A549 (cell line): ENCODE data around the gene SLC26A1. TPM values are rescaled to one million over a fixed set of nuclear protein-coding genes. Genes with fewer than 3 reads are reported as not detected.

Source experiments
- ATAC-seq, 2 experiments: fragments of 200-7000 bp in 1 of 2; fragments of >200 bp in 1 of 2; cut with Nextera tagmentation in 1 of 2; cut with Tn5 transposase in 1 of 2; 3 replicates each; pipeline versions ENCODE4 v1.8.0 to v1.9.1; 2018 to 2020; ENCODE audit warnings: mild to moderate bottlenecking in 1 of 2, moderate library complexity in 1 of 2
- CTCF ChIA-PET: fragments of 300-600 bp; sonication (Branson Sonifier 250); formaldehyde crosslinking; extraction: SDS; loops from one replicate; lab custom pipeline; 2021; ENCODE audit warnings: antibody characterized with exemption, inconsistent platforms; lab: Yijun Ruan, JAX
- POLR2A ChIA-PET: fragments of 350-600 bp; formaldehyde crosslinking; extraction: SDS; loops from one replicate; lab custom pipeline; 2021; ENCODE audit warnings: antibody characterized with exemption, inconsistent platforms; lab: Yijun Ruan, JAX
- DNase-seq, 2 experiments: peaks; one replicate each; pipeline versions ENCODE4 v3.0.0 to v3.0.0-alpha.2; 2011 to 2016; ENCODE audit warnings: low read depth in 1 of 2, low spot score in 1 of 2
- FAIRE-seq: peaks from 2 replicates; lab custom pipeline; 2011; peaks lifted over from hg19 to GRCh38; lab: Jason Lieb, UNC
- H3K27ac ChIP-seq, 2 experiments: fragments of >200 bp; sonication (Bioruptor Twin); formaldehyde crosslinking; 3 replicates each; pipeline ENCODE4 v1.5.1; 2016 to 2017
- H3K4me1 ChIP-seq: fragments of >200 bp; sonication (Bioruptor Twin); formaldehyde crosslinking; 3 replicates; pipeline ENCODE4 v1.6.1; 2016
- H3K4me2 ChIP-seq: fragments of >200 bp; sonication (Bioruptor Twin); formaldehyde crosslinking; 3 replicates; pipeline ENCODE4 v1.6.1; 2016
- H3K4me3 ChIP-seq: fragments of >200 bp; sonication (Bioruptor Twin); formaldehyde crosslinking; 3 replicates; pipeline ENCODE4 v1.5.1; 2016
- H3K9me3 ChIP-seq: fragments of >200 bp; sonication (Bioruptor Twin); formaldehyde crosslinking; 3 replicates; pipeline ENCODE4 v1.6.1; 2016
- BHLHE40 ChIP-seq: IDR thresholded peaks from 2 replicates; pipeline ENCODE4 v1.6.1; 2012; ENCODE audit warnings: low read depth, low read length, inconsistent platforms
- CBX2 ChIP-seq: fragments of 200-600 bp; sonication (generic); IDR thresholded peaks from 2 replicates; pipeline ENCODE4 v1.6.1; 2016; ENCODE audit warnings: low read depth, mild to moderate bottlenecking, borderline replicate concordance
- E2F6 ChIP-seq: IDR thresholded peaks from 2 replicates; pipeline ENCODE4 v1.6.1; 2012; ENCODE audit warnings: low read depth, borderline replicate concordance
- FOXS1 ChIP-seq: fragments of 250-450 bp; sonication (Bioruptor Pico); IDR thresholded peaks from 2 replicates; pipeline ENCODE4 v1.5.0; 2020; ENCODE audit warnings: mild to moderate bottlenecking, moderate library complexity
- GATA3 ChIP-seq: IDR thresholded peaks from 2 replicates; pipeline ENCODE4 v1.6.1; 2012; ENCODE audit warnings: borderline replicate concordance
- HEYL ChIP-seq: fragments of 250-450 bp; sonication (Bioruptor Pico); IDR thresholded peaks from 2 replicates; pipeline ENCODE4 v1.8.0; 2021; ENCODE audit warnings: mild to moderate bottlenecking, moderate library complexity
- HOXB5 ChIP-seq: fragments of 250-450 bp; sonication (Bioruptor Pico); IDR thresholded peaks from 2 replicates; pipeline ENCODE4 v1.5.0; 2020; ENCODE audit warnings: mild to moderate bottlenecking, moderate library complexity
- JUN ChIP-seq, 2 experiments: fragments of >200 bp; sonication (Bioruptor Twin); formaldehyde crosslinking; IDR thresholded peaks; 2 replicates in 1 of 2; 3 replicates in 1 of 2; pipeline ENCODE4 v1.6.1; 2016 to 2017
- KDM1A ChIP-seq: fragments of 200-600 bp; sonication (generic); IDR thresholded peaks from 2 replicates; pipeline ENCODE4 v1.6.1; 2016; ENCODE audit warnings: low read depth, mild to moderate bottlenecking
- MYC ChIP-seq: IDR thresholded peaks from 2 replicates; pipeline ENCODE4 v1.6.1; 2012; ENCODE audit warnings: mild to moderate bottlenecking, inconsistent platforms, low read length, improper control_type of control experiment, borderline replicate concordance
- NPAS2 ChIP-seq: fragments of 250-450 bp; sonication (Bioruptor Pico); IDR thresholded peaks from 2 replicates; pipeline ENCODE4 v1.8.0; 2022; ENCODE audit warnings: mild to moderate bottlenecking, moderate library complexity, borderline replicate concordance
- PBX3 ChIP-seq: IDR thresholded peaks from 2 replicates; pipeline ENCODE4 v1.6.1; 2012
- RFX5 ChIP-seq: fragments of 450-650 bp; IDR thresholded peaks from 2 replicates; pipeline ENCODE4 v1.7.1; 2014; ENCODE audit warnings: antibody characterized with exemption, mild to moderate bottlenecking, moderate library complexity
- RNF2 ChIP-seq: fragments of 200-600 bp; sonication (generic); IDR thresholded peaks from 2 replicates; pipeline ENCODE4 v1.6.1; 2016; ENCODE audit warnings: low read depth, mild to moderate bottlenecking, antibody characterized with exemption, moderate library complexity, borderline replicate concordance
- SMC3 ChIP-seq: fragments of >200 bp; sonication (Bioruptor Twin); formaldehyde crosslinking; IDR thresholded peaks from 3 replicates; pipeline ENCODE4 v1.6.1; 2018; ENCODE audit warnings: inconsistent platforms
- TFCP2L1 ChIP-seq: fragments of 250-450 bp; sonication (Bioruptor Pico); IDR thresholded peaks from 2 replicates; pipeline ENCODE4 v1.5.0; 2021; ENCODE audit warnings: mild to moderate bottlenecking
- ZC3H11A ChIP-seq: fragments of 450-650 bp; IDR thresholded peaks from 2 replicates; pipeline ENCODE4 v1.6.1; 2014; ENCODE audit warnings: antibody characterized with exemption, mild to moderate bottlenecking
- ZNF302 ChIP-seq: fragments of 250-450 bp; sonication (Bioruptor Pico); IDR thresholded peaks from 2 replicates; pipeline ENCODE4 v1.9.0; 2021; ENCODE audit warnings: inconsistent platforms, mild to moderate bottlenecking, moderate library complexity
- ZSCAN20 ChIP-seq: fragments of 250-450 bp; sonication (Bioruptor Pico); IDR thresholded peaks from 2 replicates; pipeline ENCODE4 v1.8.0; 2022; ENCODE audit warnings: mild to moderate bottlenecking, moderate library complexity
- WGBS: methylation state at CpG from one replicate; pipeline ENCODE4 v1.1.6; 2017; ENCODE audit errors: missing lambda C conversion rate; 5-methylcytosine and 5-hydroxymethylcytosine counted together
- polyA plus RNA-seq, 4 experiments: library from polyadenylated mRNA; depleted of rRNA in 3 of 4; stranded (reverse); fragments of >200 nt; fragmentation: RNase III in 1 of 4; extraction: RNeasy Plus Mini Kit Qiagen cat#74134 plus additional on column Dnase treatment in 1 of 4; gene quantifications; 2 replicates in 3 of 4; 3 replicates in 1 of 4; pipeline ENCODE4 v1.2.3, GENCODE V29; 2011 to 2017
- TF ChIP-seq, protein P1 (sequence below): fragments of >200 bp; sonication (Bioruptor Twin); formaldehyde crosslinking; IDR thresholded peaks from 3 replicates; pipeline ENCODE4 v1.6.1; 2016

Gene SLC26A1
- polyA plus RNA-seq, 2 of the 4 experiments (the other 2 are of a cell fraction), result 0.23 to 0.61 TPM

DNA sequence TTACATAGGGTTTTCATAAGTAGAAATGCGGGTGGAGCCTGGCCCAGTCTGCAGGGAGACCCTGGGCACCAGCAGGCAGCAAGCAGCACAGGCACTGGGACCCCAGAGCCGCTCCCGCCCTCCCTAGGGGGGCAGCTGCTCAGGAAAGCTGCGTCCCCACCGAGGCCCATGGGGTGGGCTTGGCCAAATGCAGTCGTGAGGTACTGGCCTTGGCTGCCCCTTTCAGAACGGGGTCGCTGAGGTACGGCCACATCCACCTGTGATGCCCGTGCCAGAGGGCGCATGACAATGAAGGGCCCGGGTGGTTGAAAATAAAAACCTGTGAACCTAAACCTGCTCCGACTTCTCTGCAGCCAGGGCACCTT, 44.3 kb downstream of the SLC26A1 start:
- TF ChIP-seq MYC (no peak), E2F6 (no peak), NPAS2 (CRISPR knock-in tag) (no peak), PBX3 (no peak), JUN (IDR thresholded peaks at IDR 0.05) (no peak), HOXB5 (CRISPR knock-in tag) (no peak), SMC3 (no peak), KDM1A (no peak), ZNF302 (CRISPR knock-in tag) (no peak)
- ChIA-PET CTCF (interaction anchor here (0.6 to 1.6 kb wide), 3 partner anchors 9 to 17 kb away, joined by 3 to 5 read pairs (median 4); partner anchors contain the start of genes GAK and TMEM175), POLR2A (no interaction called here)
- Histone ChIP-seq H3K4me3 (no peak overlapping the region), H3K4me1 (no peaks in the 10 kb centered on the region), H3K4me2 (no peak overlapping the region), H3K9me3 (no peaks in the 10 kb centered on the region), H3K27ac (no peak overlapping the region)
- 82% methylated on average over 6 of the region's 13 CpGs for WGBS
- no peak for DNase-seq
- no peak for FAIRE-seq
- no peak for ATAC-seq

- Histone ChIP-seq H3K4me3 (no peak overlapping the region), H3K9me3 (no peaks in the 10 kb centered on the region), H3K4me2 (no peak overlapping the region), H3K27ac (no peak overlapping the region)
- FAIRE-seq, result no peak
- POLR2A ChIA-PET, result no interaction called here
- 86% methylated on average over 19 of the region's 33 CpGs for WGBS
- no peak for TF ChIP-seq MYC
- TF ChIP-seq BHLHE40, result no peak
- TF ChIP-seq PBX3, result no peak
- TF ChIP-seq CBX2, result no peak
- TF ChIP-seq, protein P1, sequence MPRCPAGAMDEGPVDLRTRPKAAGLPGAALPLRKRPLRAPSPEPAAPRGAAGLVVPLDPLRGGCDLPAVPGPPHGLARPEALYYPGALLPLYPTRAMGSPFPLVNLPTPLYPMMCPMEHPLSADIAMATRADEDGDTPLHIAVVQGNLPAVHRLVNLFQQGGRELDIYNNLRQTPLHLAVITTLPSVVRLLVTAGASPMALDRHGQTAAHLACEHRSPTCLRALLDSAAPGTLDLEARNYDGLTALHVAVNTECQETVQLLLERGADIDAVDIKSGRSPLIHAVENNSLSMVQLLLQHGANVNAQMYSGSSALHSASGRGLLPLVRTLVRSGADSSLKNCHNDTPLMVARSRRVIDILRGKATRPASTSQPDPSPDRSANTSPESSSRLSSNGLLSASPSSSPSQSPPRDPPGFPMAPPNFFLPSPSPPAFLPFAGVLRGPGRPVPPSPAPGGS, result no peak
- TF ChIP-seq ZSCAN20 (CRISPR knock-in tag), result no peak
- no peak for TF ChIP-seq RNF2
- no peak for TF ChIP-seq ZC3H11A
- no peak for TF ChIP-seq FOXS1 (CRISPR knock-in tag)
- no peak for TF ChIP-seq HEYL (CRISPR knock-in tag)
- TF ChIP-seq GATA3, result no peak
- TF ChIP-seq TFCP2L1 (CRISPR knock-in tag), result no peak
- TF ChIP-seq RFX5, result no peak
- TF ChIP-seq, all 56 proteins: peak for 0
- H3K4me1 ChIP-seq, result no peaks in the 10 kb centered on the region
- DNase-seq, result no peak
- ATAC-seq, result no peak
- CTCF ChIA-PET, result interaction anchor here (0.6 to 1.6 kb wide), 3 partner anchors 8 to 16 kb away, joined by 3 to 5 read pairs (median 4); partner anchors contain the start of genes GAK and TMEM175
Measured at GRCh38 chr4:948101-948935, 44.9 kb downstream of the SLC26A1 start.
